Panc1 (cell line): ENCODE results near the gene TIRAP. TPM values are rescaled to one million over a fixed set of nuclear protein-coding genes. Genes with fewer than 3 reads are reported as not detected.

Experiments
- ATAC-seq: fragments of 200-7000 bp; cut with Tn5 transposase; 2 replicates; pipeline ENCODE4 v1.9.1; 2020; ENCODE audit warnings: mild to moderate bottlenecking, moderate library complexity
- BruUV-seq: library from RNA; stranded (reverse); fragments of 400-500 nt; replicated peaks from 2 replicates; lab custom pipeline; 2021; lab: Mats Ljungman, UMichigan
- CTCF ChIA-PET: fragments of 300-600 bp; sonication (Branson Sonifier 250); formaldehyde crosslinking; loops from one replicate; lab custom pipeline; 2022; ENCODE audit warnings: antibody characterized with exemption; lab: Charles Lee
- POLR2A ChIA-PET: fragments of 300-600 bp; sonication (Branson Sonifier 250); formaldehyde crosslinking; loops from one replicate; lab custom pipeline; 2022; ENCODE audit warnings: antibody characterized with exemption; lab: Charles Lee
- DNase-seq: peaks from one replicate; pipeline ENCODE4 v3.0.0-alpha.2; 2010; ENCODE audit warnings: low read depth, low spot score
- H3K27ac ChIP-seq: 2 replicates; pipeline ENCODE4 v1.5.1; 2011; ENCODE audit warnings: mild to moderate bottlenecking, low read length, inconsistent platforms
- H3K27me3 ChIP-seq: fragments of 200-500 bp; sonication (Bioruptor generic); 2 replicates; pipeline ENCODE4 v1.6.0; 2014; ENCODE audit warnings: low read length, inconsistent platforms; ENCODE audit not compliant: control insufficient read depth, insufficient read depth
- H3K36me3 ChIP-seq: fragments of 200-500 bp; sonication (Bioruptor generic); 2 replicates; pipeline ENCODE4 v1.5.1; 2014; ENCODE audit warnings: inconsistent platforms, mild to moderate bottlenecking, low read length, moderate library complexity; ENCODE audit not compliant: control insufficient read depth, insufficient read depth
- H3K4me1 ChIP-seq: 2 replicates; pipeline ENCODE4 v1.5.1; 2011; ENCODE audit warnings: inconsistent platforms, mild to moderate bottlenecking, low read length, moderate library complexity; ENCODE audit not compliant: control insufficient read depth, insufficient read depth
- H3K4me3 ChIP-seq, 2 experiments: 2 replicates each; pipeline ENCODE4 v1.5.1; 2011 to 2012; ENCODE audit warnings: low read depth in 2 of 2, low read length in 2 of 2, mild to moderate bottlenecking in 2 of 2, inconsistent platforms in 1 of 2, moderate library complexity in 1 of 2
- H3K9me3 ChIP-seq: fragments of 200-500 bp; sonication (Bioruptor generic); 2 replicates; pipeline ENCODE4 v1.5.1; 2014; ENCODE audit warnings: low read depth, mild to moderate bottlenecking, inconsistent platforms, low read length, moderate library complexity; ENCODE audit not compliant: control insufficient read depth, insufficient read depth
- POLR2AphosphoS5 ChIP-seq: IDR thresholded peaks from 2 replicates; pipeline ENCODE4 v1.6.1; 2012; ENCODE audit warnings: mild to moderate bottlenecking, low read depth, low read length, moderate library complexity
- REST ChIP-seq, 2 experiments: IDR thresholded peaks; 2 replicates each; pipeline ENCODE4 v1.6.1; 2011 to 2012; ENCODE audit warnings: low read depth in 2 of 2, control low read depth in 1 of 2, low read length in 1 of 2, mild to moderate bottlenecking in 1 of 2, moderate library complexity in 1 of 2; ENCODE audit not compliant: insufficient read depth in 1 of 2
- SIN3A ChIP-seq: IDR thresholded peaks from 2 replicates; pipeline ENCODE4 v1.6.1; 2012; ENCODE audit warnings: low read depth, mild to moderate bottlenecking, low read length, moderate library complexity, borderline replicate concordance; ENCODE audit not compliant: insufficient read depth
- TCF7L2 ChIP-seq: IDR thresholded peaks from 2 replicates; pipeline ENCODE4 v1.6.1; 2011; ENCODE audit warnings: mild to moderate bottlenecking, low read depth, low read length, inconsistent platforms
- in situ Hi-C: cut with HindIII; loops from 2 replicates; pipeline ENCODE4 v1.10.0; 2016; ENCODE audit warnings: low sequenced_read_pairs, low pct_unique_long_range_greater_than_20kb
- intact Hi-C: fragments of 100-400 bp; cut with micrococcal nuclease; formaldehyde crosslinking; loops from one replicate; pipeline ENCODE4 v1.10.0; 2022; ENCODE audit not compliant: unreplicated experiment
- total RNA-seq: library from RNA; stranded (reverse); gene quantifications from one replicate; pipeline ENCODE4 v1.2.1, GENCODE V29; 2021; ENCODE audit not compliant: unreplicated experiment
- TF ChIP-seq, protein P1 (sequence below): fragments of 450-650 bp; IDR thresholded peaks from 2 replicates; pipeline ENCODE4 v1.5.1; 2017; ENCODE audit warnings: mild to moderate bottlenecking

Gene TIRAP
- total RNA-seq, 1 experiment from 2014 or later = 19.3 TPM

- Histone ChIP-seq H3K4me1 (no peaks in the 10 kb centered on the region; the same call in 1 of the 2 replicates), H3K9me3 (no peaks in the 10 kb centered on the region), H3K36me3 (no peaks in the 10 kb centered on the region; the same call in 1 of the 2 replicates), H3K4me3 (no peak overlapping the region), H3K27ac (no peak overlapping the region), H3K27me3 (no peaks in the 10 kb centered on the region)
- TF ChIP-seq, protein P1, sequence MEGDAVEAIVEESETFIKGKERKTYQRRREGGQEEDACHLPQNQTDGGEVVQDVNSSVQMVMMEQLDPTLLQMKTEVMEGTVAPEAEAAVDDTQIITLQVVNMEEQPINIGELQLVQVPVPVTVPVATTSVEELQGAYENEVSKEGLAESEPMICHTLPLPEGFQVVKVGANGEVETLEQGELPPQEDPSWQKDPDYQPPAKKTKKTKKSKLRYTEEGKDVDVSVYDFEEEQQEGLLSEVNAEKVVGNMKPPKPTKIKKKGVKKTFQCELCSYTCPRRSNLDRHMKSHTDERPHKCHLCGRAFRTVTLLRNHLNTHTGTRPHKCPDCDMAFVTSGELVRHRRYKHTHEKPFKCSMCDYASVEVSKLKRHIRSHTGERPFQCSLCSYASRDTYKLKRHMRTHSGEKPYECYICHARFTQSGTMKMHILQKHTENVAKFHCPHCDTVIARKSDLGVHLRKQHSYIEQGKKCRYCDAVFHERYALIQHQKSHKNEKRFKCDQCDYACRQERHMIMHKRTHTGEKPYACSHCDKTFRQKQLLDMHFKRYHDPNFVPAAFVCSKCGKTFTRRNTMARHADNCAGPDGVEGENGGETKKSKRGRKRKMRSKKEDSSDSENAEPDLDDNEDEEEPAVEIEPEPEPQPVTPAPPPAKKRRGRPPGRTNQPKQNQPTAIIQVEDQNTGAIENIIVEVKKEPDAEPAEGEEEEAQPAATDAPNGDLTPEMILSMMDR = no peak
- TF ChIP-seq TCF7L2 = no peak
- TF ChIP-seq POLR2AphosphoS5 = no peak
- TF ChIP-seq REST (IDR thresholded peaks at IDR 0.05; ENCODE audit: insufficient read depth in 1 of 2, low read depth in 2 of 2, low read length in 1 of 2) = no peak
- TF ChIP-seq SIN3A = no peak
- ATAC-seq (no peak), DNase-seq (no peak)
- in situ Hi-C loops = no loop called here
- ChIA-PET POLR2A (interaction anchor here (1.2 kb wide), 1 partner anchor 14 kb away, joined by 4 read pairs; no protein-coding TSS in a partner anchor), CTCF (interaction anchor here (0.7 kb wide), 1 partner anchor 112 kb away, joined by 3 read pairs; no protein-coding TSS in a partner anchor)
- no TSS peak for BruUV-seq
- intact Hi-C loops = no loop called here
Observed at GRCh38 chr11:126329644-126330211, 46.8 kb downstream of the TIRAP start.

GRCh38 chr11:126331286-126331685, 48.4 kb downstream of the TIRAP start:
- Histone ChIP-seq H3K36me3 (no peaks in the 10 kb centered on the region; the same call in 1 of the 2 replicates), H3K27me3 (no peaks in the 10 kb centered on the region), H3K4me3 (no peak overlapping the region), H3K4me1 (no peaks in the 10 kb centered on the region; the same call in 1 of the 2 replicates), H3K9me3 (no peaks in the 10 kb centered on the region), H3K27ac (no peak overlapping the region)
- intact Hi-C loops (no loop called here), in situ Hi-C loops (no loop called here)
- ATAC-seq (no peak), DNase-seq (no peak)
- ChIA-PET POLR2A (no interaction called here), CTCF (no interaction called here)
- TF ChIP-seq, protein P1 = no peak
- TF ChIP-seq SIN3A = no peak
- TF ChIP-seq TCF7L2 = no peak
- TF ChIP-seq POLR2AphosphoS5 = no peak
- TF ChIP-seq REST (IDR thresholded peaks at IDR 0.05; ENCODE audit: insufficient read depth in 1 of 2, low read depth in 2 of 2, low read length in 1 of 2) = no peak
- BruUV-seq = no TSS peak
